Keratinocyte (primary cell): ENCODE measurements around the gene GSDMA.

Experiments
- CTCF ChIP-seq, 3 experiments: IDR thresholded peaks in 1 of 3; conservative IDR thresholded peaks in 1 of 3; optimal IDR thresholded peaks in 1 of 3; 2 replicates in 2 of 3; 3 replicates in 1 of 3; pipeline versions ENCODE3 to v1.5.1; 2011; ENCODE audit warnings: low read length in 3 of 3, mild to moderate bottlenecking in 3 of 3, moderate library complexity in 2 of 3, control low read depth in 1 of 3, inconsistent platforms in 1 of 3; ENCODE audit not compliant: insufficient read depth in 2 of 3; ENCODE audit errors: extremely low read depth in 1 of 3
- EZH2 ChIP-seq: IDR thresholded peaks from one replicate; pipeline ENCODE4 v1.6.1; 2012; ENCODE audit warnings: inconsistent platforms, mild to moderate bottlenecking, low read length, moderate library complexity

GRCh38 chr17:39928858-39929645 lies 33.8 kb upstream of the GSDMA start:
- no peak for TF ChIP-seq EZH2
- TF ChIP-seq CTCF (optimal IDR thresholded peaks at IDR 0.05 in 1 of 3, IDR thresholded peaks at IDR 0.05 in 1 of 3, conservative IDR thresholded peaks at IDR 0.05 in 1 of 3; ENCODE audit: extremely low read depth in 1 of 3, insufficient read depth in 2 of 3, low read length in 3 of 3): no peak
